22Rv1 (cell line): ENCODE measurements around the gene LYPD1.
"Not testable (repeated sequence)": the region's sequence is repeated elsewhere in the genome, so short reads cannot be mapped to it uniquely, and the experiment has no call there.

Experiments
- H3K27ac ChIP-seq: fragments of 450-650 bp; 2 replicates; pipeline ENCODE4 v1.5.1; 2017
- ZFX ChIP-seq: fragments of 450-650 bp; IDR thresholded peaks from 2 replicates; pipeline ENCODE4 v1.6.1; 2017; ENCODE audit warnings: antibody characterized with exemption, borderline replicate concordance
- TF ChIP-seq, protein P1 (sequence below): fragments of 450-650 bp; IDR thresholded peaks from 2 replicates; pipeline ENCODE4 v1.5.1; 2017; ENCODE audit warnings: mild to moderate bottlenecking

The LYPD1 gene, protein sequence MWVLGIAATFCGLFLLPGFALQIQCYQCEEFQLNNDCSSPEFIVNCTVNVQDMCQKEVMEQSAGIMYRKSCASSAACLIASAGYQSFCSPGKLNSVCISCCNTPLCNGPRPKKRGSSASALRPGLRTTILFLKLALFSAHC

DNA sequence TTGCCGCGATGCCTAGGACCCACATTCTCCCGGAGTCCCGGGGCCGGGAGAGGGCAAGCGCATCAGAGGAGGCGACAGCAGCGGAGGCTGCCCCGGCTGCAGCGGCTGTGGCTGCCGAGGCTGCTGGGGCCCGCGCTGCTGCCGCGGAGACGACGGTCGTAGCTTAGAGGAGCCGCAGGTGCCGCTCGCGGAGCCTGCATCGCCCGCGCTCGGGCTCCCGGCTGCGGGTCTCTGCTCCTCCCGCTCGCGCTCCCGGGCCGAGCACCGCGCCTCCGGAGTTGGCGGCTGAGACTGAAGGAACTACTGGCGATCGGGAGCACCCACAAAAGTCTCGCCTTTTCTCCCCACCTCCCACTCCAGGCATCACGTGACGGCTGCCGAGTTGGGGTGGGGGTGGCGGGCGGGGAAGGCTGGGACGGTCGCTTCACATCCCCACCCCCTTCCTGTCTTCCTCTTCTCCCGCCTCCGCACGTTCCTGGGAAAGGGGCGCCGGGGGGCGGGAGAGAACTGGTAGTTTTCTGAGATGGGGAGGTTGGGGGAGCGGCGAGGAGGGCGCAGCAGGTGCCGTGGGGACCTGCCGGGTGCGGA lies at the start of gene LYPD1:
LYPD1 (minus strand) TSS at position 298 of the 588 bp plus-strand sequence; CDS start at position 25, 273 bp downstream.
- TF ChIP-seq ZFX = no peak
- TF ChIP-seq, protein P1, sequence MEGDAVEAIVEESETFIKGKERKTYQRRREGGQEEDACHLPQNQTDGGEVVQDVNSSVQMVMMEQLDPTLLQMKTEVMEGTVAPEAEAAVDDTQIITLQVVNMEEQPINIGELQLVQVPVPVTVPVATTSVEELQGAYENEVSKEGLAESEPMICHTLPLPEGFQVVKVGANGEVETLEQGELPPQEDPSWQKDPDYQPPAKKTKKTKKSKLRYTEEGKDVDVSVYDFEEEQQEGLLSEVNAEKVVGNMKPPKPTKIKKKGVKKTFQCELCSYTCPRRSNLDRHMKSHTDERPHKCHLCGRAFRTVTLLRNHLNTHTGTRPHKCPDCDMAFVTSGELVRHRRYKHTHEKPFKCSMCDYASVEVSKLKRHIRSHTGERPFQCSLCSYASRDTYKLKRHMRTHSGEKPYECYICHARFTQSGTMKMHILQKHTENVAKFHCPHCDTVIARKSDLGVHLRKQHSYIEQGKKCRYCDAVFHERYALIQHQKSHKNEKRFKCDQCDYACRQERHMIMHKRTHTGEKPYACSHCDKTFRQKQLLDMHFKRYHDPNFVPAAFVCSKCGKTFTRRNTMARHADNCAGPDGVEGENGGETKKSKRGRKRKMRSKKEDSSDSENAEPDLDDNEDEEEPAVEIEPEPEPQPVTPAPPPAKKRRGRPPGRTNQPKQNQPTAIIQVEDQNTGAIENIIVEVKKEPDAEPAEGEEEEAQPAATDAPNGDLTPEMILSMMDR = no peak
- no peak within 1 kb of the TSS for H3K27ac ChIP-seq

DNA sequence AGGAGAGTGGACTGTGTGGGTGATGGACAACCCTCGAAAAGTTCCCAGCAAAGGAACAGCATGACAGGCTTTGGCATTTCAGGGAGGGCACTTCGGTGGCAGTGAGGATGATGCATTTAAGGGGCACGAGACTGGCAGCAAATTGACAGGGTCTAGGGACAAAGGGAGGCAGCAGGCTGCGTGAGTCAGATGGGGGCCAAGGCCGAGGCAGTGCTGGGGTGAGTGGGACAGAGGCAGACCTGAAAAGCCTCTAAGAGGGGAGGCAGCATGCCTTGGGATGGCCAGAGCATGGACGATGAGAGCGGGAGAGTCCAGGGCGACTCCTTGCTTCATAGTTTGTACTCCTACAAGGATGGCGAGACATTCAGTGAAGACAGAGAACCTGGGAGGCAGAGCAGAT lies 49.5 kb upstream of the LYPD1 start:
- TF ChIP-seq ZFX = no peak
- TF ChIP-seq, protein P1 = no peak

DNA sequence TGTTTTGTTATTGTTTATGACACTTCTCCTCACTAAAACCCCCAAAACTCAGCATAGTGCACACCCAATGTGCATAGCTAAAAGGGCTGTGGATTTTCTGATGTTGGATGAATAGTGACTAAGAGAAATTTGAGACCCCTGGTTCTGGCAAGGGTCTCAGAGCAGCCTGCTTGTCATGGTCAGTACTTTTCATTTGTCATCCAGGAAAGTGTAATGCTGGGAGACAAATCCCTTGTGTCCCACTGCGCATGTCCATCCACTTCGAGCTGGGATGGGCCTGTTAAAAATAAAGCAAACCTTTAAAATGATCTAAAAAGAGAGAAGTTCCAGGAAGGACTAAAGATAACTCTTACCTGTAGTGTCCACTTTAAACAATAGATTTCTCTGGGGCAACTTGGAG lies 46.9 kb upstream of the LYPD1 start:
- no peak overlapping the region for H3K27ac ChIP-seq
- TF ChIP-seq, protein P1 = no peak
- no peak for TF ChIP-seq ZFX

More for the DNA sequence above, 49.5 kb upstream of the LYPD1 start:
- no peak overlapping the region for H3K27ac ChIP-seq

DNA sequence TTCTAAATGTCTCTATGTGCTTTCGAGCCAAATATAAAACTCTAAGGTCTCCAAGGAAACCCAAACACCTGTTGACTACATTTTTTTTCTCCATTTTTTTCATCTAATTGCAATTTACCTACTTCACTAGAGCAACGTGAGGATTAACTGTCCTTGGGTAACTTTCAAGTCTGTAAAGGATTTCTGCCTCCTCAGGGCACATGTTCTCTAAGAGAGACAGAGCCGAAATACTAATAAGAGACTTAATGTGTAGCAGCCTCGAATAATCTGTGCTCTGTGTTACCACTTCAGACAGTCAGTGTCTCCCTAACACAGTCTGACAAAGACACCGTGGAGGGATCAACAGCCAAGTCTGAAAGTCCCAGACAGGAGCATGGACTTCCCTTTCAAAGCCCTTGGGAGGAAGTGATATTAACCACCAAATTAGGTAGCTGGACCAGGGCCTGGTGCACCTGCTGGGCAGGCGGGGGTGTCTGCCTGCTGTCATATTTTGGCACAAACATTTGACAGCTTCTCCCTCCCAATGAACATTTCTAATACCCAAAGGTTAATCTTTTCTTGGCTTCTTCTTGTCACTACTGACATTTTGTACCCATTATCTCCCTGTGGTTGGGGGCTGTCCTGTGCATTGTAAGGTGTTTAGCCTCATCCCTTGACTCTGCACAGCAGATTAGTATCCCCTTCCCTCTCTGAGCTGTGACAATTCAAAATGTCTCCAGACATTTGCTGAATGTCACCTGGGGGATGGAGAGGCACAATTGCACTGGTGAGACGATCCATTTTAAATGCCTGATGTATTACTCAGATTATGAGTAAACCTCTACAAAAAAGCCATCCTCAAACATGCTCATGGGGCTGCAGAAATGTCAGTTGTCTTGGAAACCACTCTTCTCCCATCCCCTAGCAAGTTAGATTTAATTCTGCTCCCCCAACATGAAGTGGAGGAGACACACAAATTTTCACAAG lies 45.7 kb upstream of the LYPD1 start:
- no peak overlapping the region for H3K27ac ChIP-seq
- TF ChIP-seq, protein P1 = no peak
- no peak for TF ChIP-seq ZFX

DNA sequence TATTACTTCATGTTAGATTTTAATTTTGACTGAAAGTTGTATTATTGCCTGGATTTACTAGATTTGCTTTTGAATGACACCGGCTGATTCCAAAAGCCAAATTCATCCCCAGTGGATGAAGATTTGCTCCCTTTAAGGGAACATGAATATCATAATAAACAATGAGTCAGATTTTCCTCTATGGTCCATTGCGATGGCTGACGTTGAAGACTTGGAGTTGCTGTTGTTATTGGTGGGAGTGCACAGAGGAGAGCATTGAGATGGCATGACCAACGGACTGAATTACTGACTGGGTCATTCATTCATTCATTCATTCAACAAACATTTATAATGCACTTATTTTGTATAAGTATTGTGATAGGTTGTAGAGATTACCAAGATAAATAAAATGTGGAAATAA lies 33.4 kb upstream of the LYPD1 start:
- TF ChIP-seq ZFX = no peak
- no peak overlapping the region for H3K27ac ChIP-seq

DNA sequence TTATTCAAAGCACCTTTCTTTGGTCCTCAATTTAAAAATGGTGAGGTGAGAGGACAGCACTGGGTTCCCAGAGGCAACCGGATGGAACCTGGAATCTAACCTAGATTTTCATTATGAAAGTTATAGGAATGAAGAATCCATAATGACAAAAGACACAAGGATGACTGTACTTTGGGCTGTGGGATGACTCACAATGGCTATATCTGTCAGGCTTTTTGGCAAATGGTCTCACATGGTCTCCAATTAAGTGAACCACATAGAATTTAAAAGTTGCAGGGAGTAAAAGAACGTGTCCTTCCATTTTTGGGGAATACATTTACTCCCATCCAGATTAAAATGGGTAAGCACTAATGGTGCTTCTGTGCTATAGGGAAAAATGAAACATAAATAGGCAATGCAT lies 31.8 kb upstream of the LYPD1 start:
- no peak for TF ChIP-seq ZFX
- TF ChIP-seq, protein P1 = no peak
- no peak overlapping the region for H3K27ac ChIP-seq

DNA sequence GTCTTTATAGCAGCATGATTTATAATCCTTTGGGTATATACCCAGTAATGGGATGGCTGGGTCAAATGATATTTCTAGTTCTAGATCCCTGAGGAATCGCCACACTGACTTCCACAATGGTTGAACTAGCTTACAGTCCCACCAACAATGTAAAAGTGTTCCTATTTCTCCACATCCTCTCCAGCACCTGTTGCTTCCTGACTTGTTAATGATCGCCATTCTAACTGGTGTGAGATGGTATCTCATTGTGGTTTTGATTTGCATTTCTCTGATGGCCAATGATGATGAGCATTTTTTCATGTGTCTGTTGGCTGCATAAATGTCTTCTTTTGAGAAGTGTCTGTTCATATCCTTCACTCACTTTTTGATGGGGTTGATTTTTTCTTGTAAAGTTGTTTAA lies 29.8 kb upstream of the LYPD1 start:
- H3K27ac ChIP-seq = not testable (repeated sequence)

DNA sequence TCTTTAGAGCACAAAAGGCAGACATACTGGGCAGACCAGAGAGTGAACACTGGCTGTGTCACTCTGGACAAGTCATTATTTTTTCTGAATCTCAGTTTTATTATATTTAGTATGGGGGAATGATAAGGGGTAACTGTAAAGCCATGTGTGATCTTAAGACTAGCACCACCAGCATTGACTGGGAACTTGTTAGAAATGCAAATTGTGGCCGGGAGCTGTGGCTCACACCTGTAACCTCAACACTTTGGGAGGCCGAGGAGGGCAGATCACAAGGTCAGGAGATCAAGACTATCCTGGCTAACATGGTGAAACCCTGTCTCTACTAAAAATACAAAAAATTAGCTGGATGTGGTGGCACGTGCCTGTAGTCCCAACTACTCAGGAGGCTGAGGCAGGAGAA lies 28.3 kb upstream of the LYPD1 start:
- H3K27ac ChIP-seq = not testable (repeated sequence)
